H1 (cell line): Measurements from ENCODE around the gene BTG3. TPM values are rescaled to one million over a fixed set of nuclear protein-coding genes. Genes with fewer than 3 reads are reported as not detected.

Source experiments
- KDM5A ChIP-seq: fragments of 200-600 bp; IDR thresholded peaks from 2 replicates; pipeline ENCODE4 v1.7.1; 2012; ENCODE audit warnings: mild to moderate bottlenecking, low read length, inconsistent platforms, mixed read lengths
- RFX5 ChIP-seq: IDR thresholded peaks from 2 replicates; pipeline ENCODE4 v1.6.1; 2011; ENCODE audit warnings: low read depth, low read length, improper control_type of control experiment, borderline replicate concordance
- USF2 ChIP-seq: IDR thresholded peaks from 2 replicates; pipeline ENCODE4 v1.6.1; 2011; ENCODE audit warnings: low read length, improper control_type of control experiment
- YY1 ChIP-seq: IDR thresholded peaks from 2 replicates; pipeline ENCODE4 v1.6.1; 2011; ENCODE audit warnings: low read depth, mild to moderate bottlenecking, low read length
- polyA plus RNA-seq, 7 experiments: library from polyadenylated mRNA; depleted of rRNA in 3 of 7; stranded (reverse) in 5 of 7; unstranded in 2 of 7; fragments of >200 nt in 5 of 7; fragments of 200-250 nt in 2 of 7; gene quantifications; 1 replicate in 5 of 7; 2 replicates in 1 of 7; 4 replicates in 1 of 7; pipeline versions ENCODE4 v1.2.1 to v1.2.3, GENCODE V29; 2011 to 2013; ENCODE audit warnings: missing spikeins in 2 of 7, mixed read lengths in 2 of 7
- total RNA-seq: library from RNA; stranded (reverse); fragmentation: NEBNext Ultra II Directional; extraction: Animal tissue kit (Norgen Biotek cat#: 25700); gene quantifications from 2 replicates; pipeline ENCODE4 v1.2.1, GENCODE V29; 2021

Gene BTG3
- total and polyA plus RNA-seq, 2 of the 8 experiments (the other 6 are each of a cell fraction or from before 2014, with no cell fraction given): 13.6 to 25.9 TPM

DNA sequence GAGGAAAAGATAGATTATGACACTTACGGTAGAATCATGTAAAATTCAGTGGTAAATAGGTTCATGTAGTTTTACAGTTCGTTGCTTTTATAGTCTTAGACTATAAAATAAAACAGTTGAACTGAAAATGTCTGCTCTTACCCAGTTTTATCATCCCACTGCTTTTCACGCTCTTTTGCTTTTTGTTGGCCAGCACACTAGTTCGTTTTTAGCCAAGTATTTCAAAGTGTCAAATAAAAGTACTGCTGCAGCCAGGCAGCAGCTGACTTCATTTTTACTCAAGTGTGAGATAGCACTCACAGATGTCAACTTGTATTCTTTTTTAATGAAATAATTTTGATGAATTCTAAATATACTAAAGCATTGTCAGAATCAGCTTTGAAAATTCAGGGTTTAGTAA, 18.5 kb upstream of the BTG3 start (continued):
- TF ChIP-seq RFX5 (no peak), KDM5A (no peak), USF2 (no peak), YY1 (no peak)
- TF ChIP-seq, all 59 proteins: peak for 0
